ENCODE measurements around the gene TTYH3. TPM values are rescaled to one million over a fixed set of nuclear protein-coding genes. Genes with fewer than 3 reads are reported as not detected.
"Not testable (repeated sequence)": the region's sequence is repeated elsewhere in the genome, so short reads cannot be mapped to it uniquely, and the experiment has no call there.

The TTYH3 gene
- total RNA-seq, 1 donor from 2014 or later, result 33.9 TPM

- Histone ChIP-seq H3K36me3 (no peaks in the 10 kb centered on the region), H3K4me1 (peaks cover 8% of the 10 kb centered on the region), H3K27me3 (no peaks in the 10 kb centered on the region), H3K9me3 (no peaks in the 10 kb centered on the region), H3K4me3 (no peak overlapping the region), H3K27ac (no peak overlapping the region)
- DNase-seq (ENCODE audit: extremely low spot score in 2 of 2), result no peak
- intact Hi-C loops (cut with DNase I), result no loop called here
- TF ChIP-seq POLR2AphosphoS5 (IDR thresholded peaks at IDR 0.05; ENCODE audit: insufficient read depth in 1 of 2, low read depth in 1 of 2), result no peak
- TF ChIP-seq, protein P1, sequence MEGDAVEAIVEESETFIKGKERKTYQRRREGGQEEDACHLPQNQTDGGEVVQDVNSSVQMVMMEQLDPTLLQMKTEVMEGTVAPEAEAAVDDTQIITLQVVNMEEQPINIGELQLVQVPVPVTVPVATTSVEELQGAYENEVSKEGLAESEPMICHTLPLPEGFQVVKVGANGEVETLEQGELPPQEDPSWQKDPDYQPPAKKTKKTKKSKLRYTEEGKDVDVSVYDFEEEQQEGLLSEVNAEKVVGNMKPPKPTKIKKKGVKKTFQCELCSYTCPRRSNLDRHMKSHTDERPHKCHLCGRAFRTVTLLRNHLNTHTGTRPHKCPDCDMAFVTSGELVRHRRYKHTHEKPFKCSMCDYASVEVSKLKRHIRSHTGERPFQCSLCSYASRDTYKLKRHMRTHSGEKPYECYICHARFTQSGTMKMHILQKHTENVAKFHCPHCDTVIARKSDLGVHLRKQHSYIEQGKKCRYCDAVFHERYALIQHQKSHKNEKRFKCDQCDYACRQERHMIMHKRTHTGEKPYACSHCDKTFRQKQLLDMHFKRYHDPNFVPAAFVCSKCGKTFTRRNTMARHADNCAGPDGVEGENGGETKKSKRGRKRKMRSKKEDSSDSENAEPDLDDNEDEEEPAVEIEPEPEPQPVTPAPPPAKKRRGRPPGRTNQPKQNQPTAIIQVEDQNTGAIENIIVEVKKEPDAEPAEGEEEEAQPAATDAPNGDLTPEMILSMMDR (IDR thresholded peaks at IDR 0.05), result peak; percentile 60 to 73 (median 62)
- TF ChIP-seq POLR2A (IDR thresholded peaks at IDR 0.05), result no peak
Measured at GRCh38 chr7:2670720-2671391, 39.1 kb downstream of the TTYH3 start.

DNA sequence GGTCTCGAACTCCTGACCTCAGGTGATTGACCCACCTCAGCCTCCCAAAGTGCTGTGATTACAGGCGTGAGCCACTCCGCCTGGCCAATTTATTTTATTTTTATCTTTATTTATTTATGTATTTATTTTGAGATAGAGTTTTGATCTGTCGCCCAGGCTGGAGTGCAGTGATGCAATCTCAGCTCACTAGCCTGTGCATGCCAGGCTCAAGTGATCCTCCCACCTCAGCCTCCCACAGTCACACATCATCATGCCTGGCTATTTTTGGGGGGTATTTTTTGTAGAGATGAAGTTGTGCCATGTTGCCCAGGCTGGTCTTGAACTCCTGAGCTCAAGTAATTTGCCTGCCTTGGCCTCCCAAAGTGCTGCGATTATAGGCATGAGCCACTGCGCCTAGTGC lies 41.4 kb downstream of the TTYH3 start:
- H3K4me3 ChIP-seq; H3K9me3 ChIP-seq; H3K4me1 ChIP-seq; H3K27ac ChIP-seq; intact Hi-C loops (cut with DNase I); H3K27me3 ChIP-seq; DNase-seq (ENCODE audit: extremely low spot score in 2 of 2); H3K36me3 ChIP-seq: not testable (repeated sequence)

DNA sequence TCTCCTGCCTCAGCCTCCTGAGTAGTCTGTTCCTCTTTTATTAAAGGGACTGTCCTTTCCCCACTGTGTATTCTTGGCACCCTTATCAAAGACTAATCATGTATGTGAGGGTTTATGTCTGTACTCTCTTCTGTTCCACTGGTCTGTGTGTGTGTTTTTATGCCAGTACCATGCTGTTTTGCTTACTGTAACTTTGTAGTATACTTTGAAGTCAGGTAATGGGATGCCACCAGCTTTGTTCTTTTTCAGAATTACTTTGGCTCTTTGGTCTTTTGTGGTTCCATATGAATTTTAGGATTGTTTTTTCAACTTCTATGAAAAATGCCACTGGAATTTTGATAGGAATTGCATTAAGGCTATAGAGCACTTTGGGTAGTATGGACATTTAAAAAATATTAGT lies 42.1 kb downstream of the TTYH3 start:
- intact Hi-C loops (cut with DNase I), result no loop called here
- H3K4me3 ChIP-seq, result no peak overlapping the region
- DNase-seq (ENCODE audit: extremely low spot score in 2 of 2), result no peak
- no peaks in the 10 kb centered on the region for H3K27me3 ChIP-seq
- no peak overlapping the region for H3K27ac ChIP-seq
- H3K36me3 ChIP-seq, result no peaks in the 10 kb centered on the region
- TF ChIP-seq, protein P1 (IDR thresholded peaks at IDR 0.05), result no peak
- TF ChIP-seq POLR2A (IDR thresholded peaks at IDR 0.05) (no peak), POLR2AphosphoS5 (IDR thresholded peaks at IDR 0.05; ENCODE audit: insufficient read depth in 1 of 2, low read depth in 1 of 2) (no peak)
- no peaks in the 10 kb centered on the region for H3K9me3 ChIP-seq
- H3K4me1 ChIP-seq, result peaks cover 14% of the 10 kb centered on the region

DNA sequence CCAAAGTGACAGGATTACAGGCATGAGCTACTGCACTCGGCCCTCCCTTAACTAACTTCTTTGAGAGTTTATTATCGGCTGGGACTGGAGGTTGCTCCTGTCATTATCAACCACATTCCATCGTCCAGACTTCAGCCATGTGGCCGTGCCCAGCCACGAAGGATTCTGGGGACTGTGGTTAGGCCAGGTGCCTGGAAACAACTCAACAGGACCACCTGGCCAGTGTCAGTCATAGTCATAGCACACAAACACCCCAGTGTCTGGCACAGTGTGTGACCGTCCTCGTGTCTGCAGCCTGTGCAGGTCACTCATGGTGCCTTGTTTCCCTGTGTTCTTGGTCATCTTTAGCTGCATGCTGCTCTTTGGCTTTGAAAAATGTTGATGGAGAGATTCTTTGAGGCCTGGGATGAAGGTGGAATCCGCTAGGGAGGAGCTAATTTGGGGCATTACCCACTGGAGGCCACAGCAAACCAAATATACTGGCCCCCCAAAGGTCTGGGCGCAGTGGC lies 43.5 kb downstream of the TTYH3 start:
- DNase-seq (ENCODE audit: extremely low spot score in 2 of 2), result no peak
- Histone ChIP-seq H3K36me3 (no peaks in the 10 kb centered on the region), H3K4me1 (peaks cover 22% of the 10 kb centered on the region), H3K27me3 (no peaks in the 10 kb centered on the region), H3K4me3 (no peak overlapping the region), H3K9me3 (no peaks in the 10 kb centered on the region), H3K27ac (no peak overlapping the region)
- TF ChIP-seq POLR2AphosphoS5 (IDR thresholded peaks at IDR 0.05; ENCODE audit: insufficient read depth in 1 of 2, low read depth in 1 of 2) (no peak), POLR2A (IDR thresholded peaks at IDR 0.05) (no peak)
- TF ChIP-seq, protein P1 (IDR thresholded peaks at IDR 0.05), result no peak
- intact Hi-C loops (cut with DNase I), result no loop called here

DNA sequence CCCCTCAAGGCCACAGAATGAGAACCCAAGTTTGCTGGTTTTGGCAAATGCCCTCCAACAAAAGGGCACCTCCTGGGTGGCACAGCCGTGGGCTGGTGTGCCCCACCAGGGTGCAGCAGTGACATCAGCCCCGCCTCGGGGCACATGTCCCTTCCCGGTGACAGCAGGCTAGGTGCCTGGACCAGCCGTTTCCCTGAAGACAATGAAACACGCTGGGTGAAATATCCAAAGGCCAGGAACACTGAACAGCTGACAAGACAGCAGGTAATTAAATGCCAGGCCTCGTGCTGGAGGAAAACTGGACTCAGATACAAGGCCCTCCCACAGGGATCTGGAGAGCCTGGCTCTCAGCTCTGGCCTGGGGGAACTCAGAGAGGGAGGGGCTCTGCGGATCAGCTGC lies 44.8 kb downstream of the TTYH3 start:
- DNase-seq (ENCODE audit: extremely low spot score in 2 of 2); H3K36me3 ChIP-seq; H3K27ac ChIP-seq; intact Hi-C loops (cut with DNase I); H3K9me3 ChIP-seq; H3K27me3 ChIP-seq; H3K4me3 ChIP-seq: not testable (repeated sequence)
- peaks cover 21% of the 10 kb centered on the region for H3K4me1 ChIP-seq

GRCh38 chr7:2678454-2678853 lies 46.7 kb downstream of the TTYH3 start:
- DNase-seq (ENCODE audit: extremely low spot score in 2 of 2); H3K36me3 ChIP-seq; H3K27ac ChIP-seq; H3K4me3 ChIP-seq; intact Hi-C loops (cut with DNase I); H3K27me3 ChIP-seq; H3K9me3 ChIP-seq: not testable (repeated sequence)
- peaks cover 21% of the 10 kb centered on the region for H3K4me1 ChIP-seq

GRCh38 chr7:2679135-2680127 lies 47.6 kb downstream of the TTYH3 start:
- DNase-seq (ENCODE audit: extremely low spot score in 2 of 2); H3K9me3 ChIP-seq; H3K27me3 ChIP-seq; H3K36me3 ChIP-seq; H3K27ac ChIP-seq: not testable (repeated sequence)
- peaks cover 21% of the 10 kb centered on the region for H3K4me1 ChIP-seq
- H3K4me3 ChIP-seq, result peak overlapping the region in 1 of 2 donors; percentile 11
- intact Hi-C loops (cut with DNase I), result loop anchor here (10.0 kb wide), 2 partner anchors 105 to 205 kb away; partner anchors contain the start of gene GRIFIN

All from vagina (tissue), 2 donors.